Kidney (tissue), 14 donors: ENCODE measurements around the gene RAB33B. TPM values are rescaled to one million over a fixed set of nuclear protein-coding genes. Genes with fewer than 3 reads are reported as not detected.

Experiments
- DNase-seq, 5 donors: peaks; one replicate each; pipeline ENCODE4 v3.0.0-alpha.2; 2013 to 2020
- FAIRE-seq: peaks from 2 replicates; lab custom pipeline; 2012; peaks lifted over from hg19 to GRCh38; lab: Jason Lieb, UNC
- H3K27ac ChIP-seq, 2 donors: one replicate each; pipeline ENCODE4 v1.7.0; 2013; ENCODE audit warnings: low read depth in 2 of 2, low read length in 2 of 2, inconsistent platforms in 1 of 2
- H3K27me3 ChIP-seq: one replicate; pipeline ENCODE4 v1.7.1; 2013; ENCODE audit warnings: low read length, inconsistent platforms; ENCODE audit not compliant: control insufficient read depth, insufficient read depth
- H3K36me3 ChIP-seq, 3 donors: one replicate each; pipeline versions ENCODE4 v1.7.0 to v1.7.1; 2013; ENCODE audit warnings: low read length in 3 of 3, control low read depth in 1 of 3, inconsistent platforms in 1 of 3; ENCODE audit not compliant: insufficient read depth in 3 of 3, control insufficient read depth in 2 of 3
- H3K4me1 ChIP-seq, 3 donors: one replicate each; pipeline versions ENCODE4 v1.7.0 to v1.7.1; 2013; ENCODE audit warnings: low read length in 3 of 3, inconsistent platforms in 1 of 3, low read depth in 1 of 3; ENCODE audit not compliant: control insufficient read depth in 2 of 3, insufficient read depth in 2 of 3
- H3K4me3 ChIP-seq, 3 donors: one replicate each; pipeline versions ENCODE4 v1.7.0 to v1.8.1; 2013; ENCODE audit warnings: low read length in 3 of 3, control low read depth in 1 of 3, inconsistent platforms in 1 of 3
- H3K9ac ChIP-seq, 3 donors: one replicate each; pipeline versions ENCODE4 v1.7.0 to v1.7.1; 2013; ENCODE audit warnings: low read length in 3 of 3, control low read depth in 1 of 3, inconsistent platforms in 1 of 3
- H3K9me3 ChIP-seq, 3 donors: one replicate each; pipeline versions ENCODE4 v1.7.0 to v1.7.1; 2013; ENCODE audit warnings: low read length in 3 of 3, control low read depth in 1 of 3, inconsistent platforms in 1 of 3; ENCODE audit not compliant: control insufficient read depth in 2 of 3, insufficient read depth in 1 of 3
- CTCF ChIP-seq: IDR thresholded peaks from 3 replicates; pipeline ENCODE4 v1.5.1; 2012; ENCODE audit warnings: mild to moderate bottlenecking, moderate library complexity, borderline replicate concordance; ENCODE audit not compliant: insufficient read depth; ENCODE audit errors: extremely low read depth
- intact Hi-C: fragments of 100-400 bp; cut with DNase I; formaldehyde crosslinking; loops from one replicate; pipeline ENCODE4 v1.11.1; 2022
- polyA plus RNA-seq: library from polyadenylated mRNA; stranded (reverse); fragments of 350-450 nt; fragmentation: Illumina TruSeq; extraction: RNeasy Lipid Tissue Mini Kit (QIAGEN cat#74804); gene quantifications from one replicate; pipeline ENCODE4 v1.2.3, GENCODE V29; 2014; ENCODE audit warnings: low read depth, low replicate concordance; ENCODE audit not compliant: insufficient read depth
- total RNA-seq: library from RNA; stranded (reverse); fragmentation: NEBNext Ultra II Directional; extraction: Animal tissue kit (Norgen Biotek cat#: 25700); gene quantifications from one replicate; pipeline ENCODE4 v1.2.1, GENCODE V29; 2021
- donor health status: control.
- donor health status: control.
- donor health status: control.
- donor health status: control.
- donor health status: control.
- donor health status: DM: yes; HTN: yes; CAD: no.
- donor health status: Normal renal cell carcinoma (clear cell type).

The RAB33B gene
- total and polyA plus RNA-seq, 2 donors from 2014 or later = 2.5 to 9.8 TPM

DNA sequence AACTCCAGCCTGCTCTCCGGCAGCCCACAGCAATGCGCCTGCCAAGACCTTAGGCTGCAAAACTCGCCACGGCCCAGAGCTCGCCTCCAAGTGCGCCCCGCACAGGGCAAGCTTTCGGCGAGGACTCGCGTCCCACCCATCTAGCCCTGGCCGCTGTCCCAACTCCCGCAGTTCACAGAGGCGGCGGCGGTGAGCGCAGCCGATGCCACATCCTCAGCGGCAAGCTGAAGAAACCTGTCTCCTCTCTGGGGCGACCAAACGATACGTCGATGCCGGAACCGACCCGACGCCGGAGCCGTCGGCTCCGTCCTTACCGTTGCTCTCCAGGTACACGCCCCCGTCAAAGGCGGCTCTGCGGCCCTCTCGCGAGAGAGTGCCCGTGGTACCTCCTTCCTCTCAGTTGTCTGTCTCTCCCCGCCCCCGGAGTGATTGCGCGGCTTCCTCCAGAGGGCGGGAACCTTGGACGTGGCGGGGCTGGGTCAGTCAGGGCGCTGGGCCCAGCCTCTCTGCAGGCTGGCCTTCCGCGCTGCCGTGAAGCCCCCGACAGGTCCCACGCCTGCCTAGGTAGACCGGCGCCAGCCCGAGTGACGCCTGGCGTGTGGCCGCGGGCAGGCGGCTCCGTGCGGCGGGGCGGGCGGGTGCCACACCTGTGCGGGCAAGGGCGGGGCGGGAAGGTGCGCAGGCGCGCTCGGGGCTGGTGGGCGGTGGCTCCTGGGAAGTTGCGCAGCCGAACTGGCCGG is 380 bp upstream of the RAB33B start:
- H3K9me3 ChIP-seq = no peaks in the 10 kb centered on the region
- H3K4me3 ChIP-seq = peak overlapping the region; percentile 88 to 98 (median 98)
- no peak for FAIRE-seq
- DNase-seq = peak; percentile 98 to 100 (median 98)
- H3K9ac ChIP-seq = peak overlapping the region; percentile 88 to 96 (median 96)
- peak overlapping the region; percentile 98 to 99 for H3K27ac ChIP-seq
- TF ChIP-seq CTCF = no peak
- intact Hi-C loops = no loop called here
- H3K27me3 ChIP-seq = no peaks in the 10 kb centered on the region
- H3K4me1 ChIP-seq = peaks cover 0 to 18% (median 8%) of the 10 kb centered on the region in 3 donors
- no peaks in the 10 kb centered on the region for H3K36me3 ChIP-seq

- Histone ChIP-seq H3K27ac (no peak overlapping the region), H3K4me3 (peak overlapping the region; percentile 88 to 98 (median 98)), H3K4me1 (peaks cover 0 to 20% (median 8%) of the 10 kb centered on the region in 3 donors), H3K9me3 (no peaks in the 10 kb centered on the region), H3K9ac (peak overlapping the region; percentile 87 to 96 (median 95)), H3K36me3 (no peaks in the 10 kb centered on the region), H3K27me3 (no peaks in the 10 kb centered on the region)
- intact Hi-C loops = no loop called here
- DNase-seq (no peak), FAIRE-seq (no peak)
- TF ChIP-seq CTCF = no peak
Measured at GRCh38 chr4:139455126-139455538, 1.2 kb downstream of the RAB33B start.

- Histone ChIP-seq H3K27ac (no peak overlapping the region), H3K27me3 (no peaks in the 10 kb centered on the region), H3K4me3 (no peak overlapping the region), H3K36me3 (no peaks in the 10 kb centered on the region), H3K4me1 (peaks cover 0 to 17% (median under 1%) of the 10 kb centered on the region in 3 donors), H3K9ac (no peak overlapping the region), H3K9me3 (no peaks in the 10 kb centered on the region)
- FAIRE-seq (no peak), DNase-seq (no peak)
- no peak for TF ChIP-seq CTCF
- intact Hi-C loops = no loop called here
Measured at GRCh38 chr4:139457318-139457717, 3.4 kb downstream of the RAB33B start.

- no peak overlapping the region for H3K9ac ChIP-seq
- FAIRE-seq = no peak
- H3K4me3 ChIP-seq = no peak overlapping the region
- no peak for TF ChIP-seq CTCF
- H3K27ac ChIP-seq = no peak overlapping the region
- no peaks in the 10 kb centered on the region for H3K36me3 ChIP-seq
- peaks cover 0 to 14% (median 0%) of the 10 kb centered on the region in 3 donors for H3K4me1 ChIP-seq
- DNase-seq = no peak
- H3K27me3 ChIP-seq = no peaks in the 10 kb centered on the region
- no peaks in the 10 kb centered on the region for H3K9me3 ChIP-seq
- intact Hi-C loops = no loop called here
Measured at GRCh38 chr4:139458543-139458942, 4.6 kb downstream of the RAB33B start.
